ENCODE results near the gene C11orf98.

GRCh38 chr11:62676698-62677097 lies 11.7 kb upstream of the C11orf98 start:
- no peak for TF ChIP-seq EP300 (IDR thresholded peaks at IDR 0.05)
- TF ChIP-seq, protein P1, sequence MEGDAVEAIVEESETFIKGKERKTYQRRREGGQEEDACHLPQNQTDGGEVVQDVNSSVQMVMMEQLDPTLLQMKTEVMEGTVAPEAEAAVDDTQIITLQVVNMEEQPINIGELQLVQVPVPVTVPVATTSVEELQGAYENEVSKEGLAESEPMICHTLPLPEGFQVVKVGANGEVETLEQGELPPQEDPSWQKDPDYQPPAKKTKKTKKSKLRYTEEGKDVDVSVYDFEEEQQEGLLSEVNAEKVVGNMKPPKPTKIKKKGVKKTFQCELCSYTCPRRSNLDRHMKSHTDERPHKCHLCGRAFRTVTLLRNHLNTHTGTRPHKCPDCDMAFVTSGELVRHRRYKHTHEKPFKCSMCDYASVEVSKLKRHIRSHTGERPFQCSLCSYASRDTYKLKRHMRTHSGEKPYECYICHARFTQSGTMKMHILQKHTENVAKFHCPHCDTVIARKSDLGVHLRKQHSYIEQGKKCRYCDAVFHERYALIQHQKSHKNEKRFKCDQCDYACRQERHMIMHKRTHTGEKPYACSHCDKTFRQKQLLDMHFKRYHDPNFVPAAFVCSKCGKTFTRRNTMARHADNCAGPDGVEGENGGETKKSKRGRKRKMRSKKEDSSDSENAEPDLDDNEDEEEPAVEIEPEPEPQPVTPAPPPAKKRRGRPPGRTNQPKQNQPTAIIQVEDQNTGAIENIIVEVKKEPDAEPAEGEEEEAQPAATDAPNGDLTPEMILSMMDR (IDR thresholded peaks at IDR 0.05): no peak
- TF ChIP-seq POLR2A (IDR thresholded peaks at IDR 0.05): no peak
